ENCODE results near the gene HOXA13. TPM values are rescaled to one million over a fixed set of nuclear protein-coding genes. Genes with fewer than 3 reads are reported as not detected.

HOXA13 gene
- total RNA-seq, 4 donors from 2014 or later: 0.63 to 1.5 (median 0.72) TPM

DNA sequence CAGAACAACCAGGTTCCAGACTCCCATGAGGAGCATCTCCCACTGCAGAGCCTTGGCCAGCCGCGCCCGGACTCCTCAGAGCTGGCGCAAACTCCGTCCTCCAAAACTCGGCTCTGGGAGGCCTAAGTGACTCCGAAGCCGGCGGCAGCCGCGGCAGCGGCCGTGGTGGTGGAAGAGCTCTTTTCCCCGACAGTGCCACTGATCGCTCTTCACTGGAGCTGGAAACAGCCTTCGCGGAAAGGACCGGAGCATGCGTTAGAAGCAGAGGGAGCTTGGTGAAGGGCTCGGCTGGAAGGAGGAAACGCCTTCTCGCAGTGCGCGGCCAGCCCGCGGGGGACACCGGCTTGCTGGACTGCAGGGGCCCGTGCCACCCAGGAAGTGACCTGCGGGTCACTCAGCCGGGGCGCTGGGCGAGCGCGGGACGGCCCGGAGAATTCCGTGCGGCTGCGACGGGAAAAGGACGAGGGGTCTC is 5.0 kb upstream of the HOXA13 start:
- TF ChIP-seq POLR2A (IDR thresholded peaks at IDR 0.05) (no peak), EP300 (IDR thresholded peaks at IDR 0.05) (no peak)
- TF ChIP-seq, protein P1, sequence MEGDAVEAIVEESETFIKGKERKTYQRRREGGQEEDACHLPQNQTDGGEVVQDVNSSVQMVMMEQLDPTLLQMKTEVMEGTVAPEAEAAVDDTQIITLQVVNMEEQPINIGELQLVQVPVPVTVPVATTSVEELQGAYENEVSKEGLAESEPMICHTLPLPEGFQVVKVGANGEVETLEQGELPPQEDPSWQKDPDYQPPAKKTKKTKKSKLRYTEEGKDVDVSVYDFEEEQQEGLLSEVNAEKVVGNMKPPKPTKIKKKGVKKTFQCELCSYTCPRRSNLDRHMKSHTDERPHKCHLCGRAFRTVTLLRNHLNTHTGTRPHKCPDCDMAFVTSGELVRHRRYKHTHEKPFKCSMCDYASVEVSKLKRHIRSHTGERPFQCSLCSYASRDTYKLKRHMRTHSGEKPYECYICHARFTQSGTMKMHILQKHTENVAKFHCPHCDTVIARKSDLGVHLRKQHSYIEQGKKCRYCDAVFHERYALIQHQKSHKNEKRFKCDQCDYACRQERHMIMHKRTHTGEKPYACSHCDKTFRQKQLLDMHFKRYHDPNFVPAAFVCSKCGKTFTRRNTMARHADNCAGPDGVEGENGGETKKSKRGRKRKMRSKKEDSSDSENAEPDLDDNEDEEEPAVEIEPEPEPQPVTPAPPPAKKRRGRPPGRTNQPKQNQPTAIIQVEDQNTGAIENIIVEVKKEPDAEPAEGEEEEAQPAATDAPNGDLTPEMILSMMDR (IDR thresholded peaks at IDR 0.05): no peak
- Histone ChIP-seq H3K27me3 (peaks cover 0 to 97% of the 10 kb centered on the region in 2 donors), H3K9me3 (no peaks in the 10 kb centered on the region), H3K36me3 (no peaks in the 10 kb centered on the region), H3K27ac (no peak overlapping the region), H3K4me3 (peak overlapping the region in 2 of 4 donors; percentile 6 to 35), H3K4me1 (peaks cover 0 to 47% (median 22%) of the 10 kb centered on the region in 4 donors)
- WGBS, 2 donors: 4 to 11% methylated on average over 24 to 25 of the region's 41 CpGs
- no peak for DNase-seq (ENCODE audit: low spot score in 2 of 2)

DNA sequence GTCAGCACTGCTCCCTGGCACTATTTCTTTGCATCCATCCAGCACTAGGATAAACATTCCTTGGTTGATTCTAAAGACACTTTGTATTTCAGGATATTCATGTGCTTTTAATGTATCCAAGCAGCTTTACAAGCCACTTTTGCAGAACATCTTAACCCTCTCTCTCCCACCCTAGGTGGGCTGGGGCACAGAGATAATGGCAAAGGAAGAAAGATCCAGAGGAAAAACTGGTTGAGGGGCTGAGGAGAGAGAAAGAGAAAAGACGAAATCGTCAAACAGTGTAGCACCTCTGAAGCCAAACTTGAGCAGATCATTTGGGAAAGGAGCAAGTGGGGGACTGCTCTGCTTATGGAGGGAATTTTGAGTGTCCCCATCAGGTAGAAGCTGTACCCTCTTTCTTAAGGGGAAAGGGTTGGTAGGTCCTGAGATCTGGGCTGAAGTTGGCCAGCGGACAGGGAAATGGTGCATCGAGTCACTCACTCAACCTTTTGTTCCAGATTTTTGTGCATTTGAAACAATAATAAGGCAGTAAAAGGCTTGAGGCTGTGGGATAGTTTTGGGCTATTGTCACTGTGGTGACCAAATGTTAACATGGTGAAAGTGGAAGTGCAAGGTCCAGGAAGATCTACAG is 4.2 kb upstream of the HOXA13 start:
- no peaks in the 10 kb centered on the region for H3K9me3 ChIP-seq
- no peak for DNase-seq (ENCODE audit: low spot score in 2 of 2)
- H3K4me3 ChIP-seq: no peak overlapping the region
- H3K36me3 ChIP-seq: no peaks in the 10 kb centered on the region
- peaks cover 0 to 52% (median 25%) of the 10 kb centered on the region in 4 donors for H3K4me1 ChIP-seq
- no peak overlapping the region for H3K27ac ChIP-seq
- TF ChIP-seq EP300 (IDR thresholded peaks at IDR 0.05) (no peak), POLR2A (IDR thresholded peaks at IDR 0.05) (no peak)
- TF ChIP-seq, protein P1 (IDR thresholded peaks at IDR 0.05): no peak
- 44 to 50% methylated on average over 4 of the region's 4 CpGs for WGBS, 2 donors
- peaks cover 0 to 93% of the 10 kb centered on the region in 2 donors for H3K27me3 ChIP-seq

DNA sequence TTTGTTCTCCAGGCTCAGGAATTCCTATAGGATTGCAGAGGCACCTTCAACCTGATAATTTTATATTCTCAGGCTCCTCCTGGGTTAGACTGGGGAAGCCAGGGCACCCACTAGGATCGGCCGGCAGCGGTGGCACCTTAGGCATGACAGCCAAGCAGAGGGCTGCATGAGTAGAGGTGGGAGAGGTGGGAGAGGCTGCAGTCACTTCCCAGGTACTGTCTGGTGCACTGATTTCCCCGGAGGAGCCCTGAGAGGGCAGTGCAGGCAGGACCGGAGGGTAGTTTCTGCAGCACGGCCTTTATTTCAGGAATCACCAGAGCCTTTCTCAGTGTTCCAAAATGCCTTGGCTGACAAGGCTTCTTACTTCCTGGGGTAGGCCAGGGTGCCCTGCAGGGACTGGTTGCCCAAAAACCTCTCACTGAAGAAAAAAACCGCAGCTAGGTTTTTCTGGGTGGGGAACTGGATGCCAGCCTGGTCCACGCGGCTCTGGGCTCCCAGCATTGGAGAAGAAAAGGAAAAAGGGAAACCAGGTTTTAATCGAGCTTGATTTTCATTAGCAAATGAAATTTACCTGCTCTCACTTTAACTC is 3.6 kb upstream of the HOXA13 start:
- DNase-seq (ENCODE audit: low spot score in 2 of 2): no peak
- no peaks in the 10 kb centered on the region for H3K36me3 ChIP-seq
- WGBS, 2 donors: 37 to 48% methylated on average over 10 of the region's 10 CpGs
- no peak overlapping the region for H3K27ac ChIP-seq
- peaks cover 0 to 58% (median 29%) of the 10 kb centered on the region in 4 donors for H3K4me1 ChIP-seq
- H3K27me3 ChIP-seq: peaks cover 0 to 93% of the 10 kb centered on the region in 2 donors
- H3K9me3 ChIP-seq: no peaks in the 10 kb centered on the region
- no peak overlapping the region for H3K4me3 ChIP-seq
- TF ChIP-seq, protein P1 (IDR thresholded peaks at IDR 0.05): no peak
- TF ChIP-seq EP300 (IDR thresholded peaks at IDR 0.05) (no peak), POLR2A (IDR thresholded peaks at IDR 0.05) (no peak)

DNA sequence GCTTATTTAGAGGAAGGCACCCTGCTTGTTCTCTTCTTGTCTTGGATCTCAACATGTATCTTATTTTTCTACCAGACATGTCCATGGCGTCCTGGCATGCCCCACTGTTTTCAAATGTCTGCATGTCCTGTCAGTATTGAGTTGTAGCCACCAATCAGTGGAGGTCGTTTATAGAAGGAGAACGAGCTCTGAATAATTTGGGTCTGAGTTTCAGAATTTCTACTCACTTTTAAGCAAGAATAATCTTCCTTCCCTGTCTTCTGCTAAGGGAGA is 2.9 kb upstream of the HOXA13 start:
- Histone ChIP-seq H3K27ac (no peak overlapping the region), H3K4me3 (no peak overlapping the region), H3K27me3 (peaks cover 6 to 93% of the 10 kb centered on the region in 2 donors), H3K4me1 (peaks cover 0 to 65% (median 34%) of the 10 kb centered on the region in 4 donors), H3K9me3 (no peaks in the 10 kb centered on the region), H3K36me3 (no peaks in the 10 kb centered on the region)
- DNase-seq (ENCODE audit: low spot score in 2 of 2): no peak
- WGBS, 2 donors: 32 to 41% methylated on average over 3 of the region's 3 CpGs
- TF ChIP-seq EP300 (IDR thresholded peaks at IDR 0.05) (no peak), POLR2A (IDR thresholded peaks at IDR 0.05) (no peak)
- TF ChIP-seq, protein P1 (IDR thresholded peaks at IDR 0.05): no peak

Measured in tibial nerve (tissue), 4 donors.